Natural killer cell (primary cell): ENCODE results near the gene CCHCR1. TPM values are rescaled to one million over a fixed set of nuclear protein-coding genes. Genes with fewer than 3 reads are reported as not detected.

Experiments used
- ATAC-seq, 3 donors: fragments of 150-1000 bp in 2 of 3; fragments of 200-7000 bp in 1 of 3; cut with Tn5 transposase; 1 replicate in 1 of 3; 2 replicates in 2 of 3; pipeline ENCODE4 v1.10.0; 2021; ENCODE audit warnings: mild to moderate bottlenecking in 2 of 3, moderate library complexity in 2 of 3
- DNase-seq, 2 donors: peaks; one replicate each; pipeline versions ENCODE4 v3.0.0 to v3.0.0-alpha.2; 2013 to 2021; ENCODE audit warnings: mixed read lengths in 1 of 2
- H3K27ac ChIP-seq: one replicate; pipeline ENCODE4 v1.5.1; 2013; ENCODE audit warnings: mild to moderate bottlenecking, low read length
- H3K27me3 ChIP-seq: one replicate; pipeline ENCODE4 v1.6.1; 2013; ENCODE audit warnings: low read length; ENCODE audit not compliant: control insufficient read depth, insufficient read depth
- H3K36me3 ChIP-seq: one replicate; pipeline ENCODE4 v1.6.1; 2013; ENCODE audit warnings: low read length; ENCODE audit not compliant: control insufficient read depth, insufficient read depth
- H3K4me1 ChIP-seq: one replicate; pipeline ENCODE4 v1.6.1; 2013; ENCODE audit warnings: low read length; ENCODE audit not compliant: control insufficient read depth, insufficient read depth
- H3K4me3 ChIP-seq: one replicate; pipeline ENCODE4 v1.5.1; 2013; ENCODE audit warnings: low read length
- H3K9me3 ChIP-seq: one replicate; pipeline ENCODE4 v1.6.1; 2013; ENCODE audit warnings: low read length; ENCODE audit not compliant: control insufficient read depth, insufficient read depth
- H3K27ac Mint-ChIP-seq, 2 donors: one replicate each; pipeline ENCODE4 v1.8.0; 2022; ENCODE audit warnings: mild to moderate bottlenecking in 2 of 2, mixed read lengths in 2 of 2, moderate library complexity in 1 of 2
- H3K27me3 Mint-ChIP-seq, 2 donors: one replicate each; pipeline ENCODE4 v1.8.0; 2022; ENCODE audit warnings: low read depth in 2 of 2, mixed read lengths in 2 of 2
- H3K36me3 Mint-ChIP-seq: one replicate; pipeline ENCODE4 v1.8.0; 2022; ENCODE audit warnings: mixed read lengths
- H3K4me1 Mint-ChIP-seq, 2 donors: one replicate each; pipeline ENCODE4 v1.8.0; 2022; ENCODE audit warnings: mixed read lengths in 2 of 2
- H3K4me3 Mint-ChIP-seq: one replicate; pipeline ENCODE4 v1.8.0; 2022; ENCODE audit warnings: mild to moderate bottlenecking, moderate library complexity, mixed read lengths
- H3K9me3 Mint-ChIP-seq, 2 donors: one replicate each; pipeline ENCODE4 v1.8.0; 2022; ENCODE audit warnings: mixed read lengths in 2 of 2
- WGBS: methylation state at CpG from one replicate; pipeline ENCODE4 v1.1.7; 2013; ENCODE audit warnings: missing lambda C conversion rate; ENCODE audit not compliant: insufficient coverage; 5-methylcytosine and 5-hydroxymethylcytosine counted together
- intact Hi-C: fragments of 100-400 bp; cut with micrococcal nuclease; formaldehyde crosslinking; loops from one replicate; pipeline ENCODE4 v1.14.2; 2022
- total RNA-seq, 4 donors: library from RNA; stranded (reverse); fragments of 120-200 nt in 1 of 4; gene quantifications; one replicate each; pipeline versions ENCODE4 v1.2.3 to v1.2.4, GENCODE V29; 2013 to 2022
- TF ChIP-seq, protein P1 (sequence below): fragments of 200-600 bp; IDR thresholded peaks from one replicate; pipeline ENCODE4 v1.8.0; 2022; ENCODE audit warnings: antibody characterized with exemption

Gene CCHCR1
- total RNA-seq, 3 donors from 2014 or later (not counting 1 experiment from before 2014, with no cell fraction given), result 13.0 to 20.7 (median 16.9) TPM

DNA sequence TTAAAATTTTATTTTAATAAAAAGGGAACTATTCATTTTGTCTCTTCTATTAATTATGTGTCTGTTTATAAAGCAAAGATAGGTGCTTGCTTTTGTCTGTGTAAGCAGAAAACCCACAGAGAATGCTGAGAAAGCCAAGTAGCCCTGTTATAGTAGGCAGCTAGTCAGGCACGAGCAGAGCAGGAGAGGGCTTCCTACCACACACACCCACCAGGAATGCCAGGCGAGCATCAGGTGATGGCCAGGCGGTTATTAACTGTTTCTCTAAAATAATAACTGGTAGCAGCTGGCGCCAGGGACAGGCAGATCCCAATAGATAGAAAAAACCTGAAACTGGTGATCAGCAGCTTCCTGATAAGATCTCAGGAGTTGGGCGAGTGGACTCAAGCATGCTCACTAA is 60.9 kb downstream of the CCHCR1 start:
- Mint-ChIP-seq H3K27ac (no peak overlapping the region), H3K4me3 (no peak overlapping the region), H3K4me1 (peaks cover 13 to 16% of the 10 kb centered on the region in 2 donors), H3K9me3 (no peaks in the 10 kb centered on the region), H3K36me3 (no peaks in the 10 kb centered on the region), H3K27me3 (peaks cover 0 to 8% of the 10 kb centered on the region in 2 donors)
- 69% methylated on average over 4 of the region's 5 CpGs for WGBS
- Histone ChIP-seq H3K36me3 (no peaks in the 10 kb centered on the region), H3K27me3 (no peaks in the 10 kb centered on the region), H3K4me3 (no peak overlapping the region), H3K27ac (no peak overlapping the region), H3K9me3 (no peaks in the 10 kb centered on the region), H3K4me1 (peaks cover 14% of the 10 kb centered on the region)
- intact Hi-C loops, result no loop called here
- TF ChIP-seq, protein P1, sequence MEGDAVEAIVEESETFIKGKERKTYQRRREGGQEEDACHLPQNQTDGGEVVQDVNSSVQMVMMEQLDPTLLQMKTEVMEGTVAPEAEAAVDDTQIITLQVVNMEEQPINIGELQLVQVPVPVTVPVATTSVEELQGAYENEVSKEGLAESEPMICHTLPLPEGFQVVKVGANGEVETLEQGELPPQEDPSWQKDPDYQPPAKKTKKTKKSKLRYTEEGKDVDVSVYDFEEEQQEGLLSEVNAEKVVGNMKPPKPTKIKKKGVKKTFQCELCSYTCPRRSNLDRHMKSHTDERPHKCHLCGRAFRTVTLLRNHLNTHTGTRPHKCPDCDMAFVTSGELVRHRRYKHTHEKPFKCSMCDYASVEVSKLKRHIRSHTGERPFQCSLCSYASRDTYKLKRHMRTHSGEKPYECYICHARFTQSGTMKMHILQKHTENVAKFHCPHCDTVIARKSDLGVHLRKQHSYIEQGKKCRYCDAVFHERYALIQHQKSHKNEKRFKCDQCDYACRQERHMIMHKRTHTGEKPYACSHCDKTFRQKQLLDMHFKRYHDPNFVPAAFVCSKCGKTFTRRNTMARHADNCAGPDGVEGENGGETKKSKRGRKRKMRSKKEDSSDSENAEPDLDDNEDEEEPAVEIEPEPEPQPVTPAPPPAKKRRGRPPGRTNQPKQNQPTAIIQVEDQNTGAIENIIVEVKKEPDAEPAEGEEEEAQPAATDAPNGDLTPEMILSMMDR, result no peak
- no peak for DNase-seq
- ATAC-seq, result no peak

- ATAC-seq, result no peak
- Mint-ChIP-seq H3K27ac (no peak overlapping the region), H3K9me3 (no peaks in the 10 kb centered on the region), H3K36me3 (no peaks in the 10 kb centered on the region), H3K4me1 (peaks cover 13 to 16% of the 10 kb centered on the region in 2 donors), H3K4me3 (no peak overlapping the region), H3K27me3 (peaks cover 0 to 8% of the 10 kb centered on the region in 2 donors)
- Histone ChIP-seq H3K27me3 (no peaks in the 10 kb centered on the region), H3K4me3 (no peak overlapping the region), H3K36me3 (no peaks in the 10 kb centered on the region), H3K27ac (no peak overlapping the region), H3K9me3 (no peaks in the 10 kb centered on the region), H3K4me1 (peaks cover 14% of the 10 kb centered on the region)
- intact Hi-C loops, result no loop called here
- DNase-seq, result no peak
- 99% methylated on average over 3 of the region's 3 CpGs for whole genome bisulfite sequencing
- TF ChIP-seq, protein P1, result no peak
These were observed 61.4 kb downstream of the CCHCR1 start for GRCh38 chr6:31096215-31096614.

GRCh38 chr6:31094389-31094881 is 63.2 kb downstream of the CCHCR1 start:
- Histone ChIP-seq H3K4me3 (no peak overlapping the region), H3K27ac (peak overlapping the region; percentile 1), H3K27me3 (no peaks in the 10 kb centered on the region), H3K4me1 (peaks cover 14% of the 10 kb centered on the region), H3K36me3 (no peaks in the 10 kb centered on the region), H3K9me3 (no peaks in the 10 kb centered on the region)
- ATAC-seq, result peak in 2 of 3 donors; percentile 38 to 54
- peaks cover 13 to 16% of the 10 kb centered on the region in 2 donors for H3K4me1 Mint-ChIP-seq
- DNase-seq, result peak in 1 of 2 donors; percentile 65
- intact Hi-C loops, result no loop called here
- H3K27me3 Mint-ChIP-seq, result peaks cover 0 to 5% of the 10 kb centered on the region in 2 donors
- TF ChIP-seq, protein P1, result no peak
- no peaks in the 10 kb centered on the region for H3K36me3 Mint-ChIP-seq
- H3K9me3 Mint-ChIP-seq, result no peaks in the 10 kb centered on the region
- H3K27ac Mint-ChIP-seq, result peak overlapping the region; percentile 51 to 66
- WGBS, result 8% methylated on average over 3 of the region's 3 CpGs
- no peak overlapping the region for H3K4me3 Mint-ChIP-seq
